Measurements from ENCODE around the gene KDM6A.

DNA sequence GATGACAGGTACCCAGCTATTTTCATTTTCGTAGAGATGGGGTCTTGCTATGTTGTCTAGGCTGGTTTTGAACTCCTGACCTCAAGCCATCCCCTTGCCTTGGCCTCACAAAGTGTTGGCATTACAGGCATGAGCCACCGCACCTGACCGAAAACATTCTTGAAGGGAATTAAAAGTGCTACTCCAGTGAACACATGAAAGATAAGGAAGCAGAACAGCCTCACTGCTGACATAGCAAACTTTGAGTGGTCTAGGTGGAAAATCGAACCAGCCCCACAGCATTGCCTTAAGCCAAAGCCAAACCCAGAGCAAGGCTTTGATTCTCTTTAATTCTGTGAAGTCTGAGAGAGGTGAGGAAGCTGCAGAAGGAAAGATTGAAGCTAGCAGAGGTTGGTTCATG, 65.1 kb downstream of the KDM6A start:
- TF ChIP-seq, protein P1, sequence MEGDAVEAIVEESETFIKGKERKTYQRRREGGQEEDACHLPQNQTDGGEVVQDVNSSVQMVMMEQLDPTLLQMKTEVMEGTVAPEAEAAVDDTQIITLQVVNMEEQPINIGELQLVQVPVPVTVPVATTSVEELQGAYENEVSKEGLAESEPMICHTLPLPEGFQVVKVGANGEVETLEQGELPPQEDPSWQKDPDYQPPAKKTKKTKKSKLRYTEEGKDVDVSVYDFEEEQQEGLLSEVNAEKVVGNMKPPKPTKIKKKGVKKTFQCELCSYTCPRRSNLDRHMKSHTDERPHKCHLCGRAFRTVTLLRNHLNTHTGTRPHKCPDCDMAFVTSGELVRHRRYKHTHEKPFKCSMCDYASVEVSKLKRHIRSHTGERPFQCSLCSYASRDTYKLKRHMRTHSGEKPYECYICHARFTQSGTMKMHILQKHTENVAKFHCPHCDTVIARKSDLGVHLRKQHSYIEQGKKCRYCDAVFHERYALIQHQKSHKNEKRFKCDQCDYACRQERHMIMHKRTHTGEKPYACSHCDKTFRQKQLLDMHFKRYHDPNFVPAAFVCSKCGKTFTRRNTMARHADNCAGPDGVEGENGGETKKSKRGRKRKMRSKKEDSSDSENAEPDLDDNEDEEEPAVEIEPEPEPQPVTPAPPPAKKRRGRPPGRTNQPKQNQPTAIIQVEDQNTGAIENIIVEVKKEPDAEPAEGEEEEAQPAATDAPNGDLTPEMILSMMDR (conservative IDR thresholded peaks at IDR 0.05; ENCODE audit: low read depth, low read length): no peak
- no peak for TF ChIP-seq EZH2 (IDR thresholded peaks at IDR 0.05; ENCODE audit: borderline replicate concordance, low read depth, low read length, poor library complexity, severe bottlenecking)

Measured in A673 (cell line).